GM19467 (cell line): ENCODE results near the gene B4GALT2.

Source experiments
- ATAC-seq: cut with Tn5 transposase; IDR thresholded peaks from one replicate; pipeline ENCODE4 v1.9.1; 2021; ENCODE audit warnings: mild to moderate bottlenecking, moderate library complexity; ENCODE audit not compliant: unreplicated experiment

B4GALT2 gene

GRCh38 chr1:43946236-43947060, 32.6 kb upstream of the B4GALT2 start, which contains the start of gene IPO13:
Gene IPO13 (plus strand): TSS chr1:43946950. CDS start chr1:43947601, 651 bp downstream.
- ATAC-seq: peak; percentile 91

GRCh38 chr1:43947061-43947873, 31.7 kb upstream of the B4GALT2 start:
- ATAC-seq: no peak

GRCh38 chr1:43947874-43948437, 31.1 kb upstream of the B4GALT2 start:
- ATAC-seq: no peak

- ATAC-seq: no peak
These were observed 29.3 kb upstream of the B4GALT2 start for GRCh38 chr1:43949678-43950077.

- no peak for ATAC-seq
These were observed 27.7 kb upstream of the B4GALT2 start for GRCh38 chr1:43951021-43951985.

- no peak for ATAC-seq
These were observed 26.2 kb upstream of the B4GALT2 start for GRCh38 chr1:43952731-43953346.

- no peak for ATAC-seq
These were observed 25.6 kb upstream of the B4GALT2 start for GRCh38 chr1:43953361-43953760.

- no peak for ATAC-seq
These were observed 25.0 kb upstream of the B4GALT2 start for GRCh38 chr1:43954036-43954435.

GRCh38 chr1:43956234-43956633, 22.8 kb upstream of the B4GALT2 start:
- ATAC-seq: no peak

- ATAC-seq: no peak
These were observed 21.5 kb upstream of the B4GALT2 start for GRCh38 chr1:43957407-43958040.

- ATAC-seq: no peak
These were observed 20.4 kb upstream of the B4GALT2 start for GRCh38 chr1:43958351-43959255.

- ATAC-seq: no peak
These were observed 18.2 kb upstream of the B4GALT2 start for GRCh38 chr1:43960798-43961197.

- no peak for ATAC-seq
These were observed 17.3 kb upstream of the B4GALT2 start for GRCh38 chr1:43961692-43962091.

- no peak for ATAC-seq
These were observed 16.7 kb upstream of the B4GALT2 start for GRCh38 chr1:43962324-43962723.

- ATAC-seq: no peak
These were observed 16.0 kb upstream of the B4GALT2 start for GRCh38 chr1:43963006-43963405.

GRCh38 chr1:43963890-43964289, 15.1 kb upstream of the B4GALT2 start:
- no peak for ATAC-seq

GRCh38 chr1:43965316-43965715, 13.7 kb upstream of the B4GALT2 start:
- no peak for ATAC-seq

- no peak for ATAC-seq
These were observed 10.6 kb upstream of the B4GALT2 start for GRCh38 chr1:43968348-43968948.
